Suprapubic skin (tissue), 4 donors: ENCODE data around the gene SULT1C4.

Experiments
- POLR2A ChIP-seq, 2 donors: fragments of 450-650 bp; IDR thresholded peaks; one replicate each; pipeline ENCODE4 v1.6.1; 2017; ENCODE audit warnings: antibody characterized with exemption in 2 of 2, mild to moderate bottlenecking in 2 of 2, moderate library complexity in 2 of 2
- POLR2AphosphoS5 ChIP-seq, 3 donors: sonication (generic); formaldehyde crosslinking; IDR thresholded peaks; one replicate each; pipeline ENCODE4 v1.6.1; 2017; ENCODE audit warnings: antibody characterized with exemption in 3 of 3
- TF ChIP-seq, protein P1 (sequence below), 2 donors: fragments of 200-600 bp in 1 of 2; fragments of 450-650 bp in 1 of 2; sonication (generic) in 1 of 2; IDR thresholded peaks; one replicate each; pipeline ENCODE4 v1.5.1; 2016 to 2019; ENCODE audit warnings: antibody characterized with exemption in 2 of 2, mild to moderate bottlenecking in 1 of 2, moderate library complexity in 1 of 2

- TF ChIP-seq, protein P1, sequence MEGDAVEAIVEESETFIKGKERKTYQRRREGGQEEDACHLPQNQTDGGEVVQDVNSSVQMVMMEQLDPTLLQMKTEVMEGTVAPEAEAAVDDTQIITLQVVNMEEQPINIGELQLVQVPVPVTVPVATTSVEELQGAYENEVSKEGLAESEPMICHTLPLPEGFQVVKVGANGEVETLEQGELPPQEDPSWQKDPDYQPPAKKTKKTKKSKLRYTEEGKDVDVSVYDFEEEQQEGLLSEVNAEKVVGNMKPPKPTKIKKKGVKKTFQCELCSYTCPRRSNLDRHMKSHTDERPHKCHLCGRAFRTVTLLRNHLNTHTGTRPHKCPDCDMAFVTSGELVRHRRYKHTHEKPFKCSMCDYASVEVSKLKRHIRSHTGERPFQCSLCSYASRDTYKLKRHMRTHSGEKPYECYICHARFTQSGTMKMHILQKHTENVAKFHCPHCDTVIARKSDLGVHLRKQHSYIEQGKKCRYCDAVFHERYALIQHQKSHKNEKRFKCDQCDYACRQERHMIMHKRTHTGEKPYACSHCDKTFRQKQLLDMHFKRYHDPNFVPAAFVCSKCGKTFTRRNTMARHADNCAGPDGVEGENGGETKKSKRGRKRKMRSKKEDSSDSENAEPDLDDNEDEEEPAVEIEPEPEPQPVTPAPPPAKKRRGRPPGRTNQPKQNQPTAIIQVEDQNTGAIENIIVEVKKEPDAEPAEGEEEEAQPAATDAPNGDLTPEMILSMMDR (IDR thresholded peaks at IDR 0.05): no peak
- TF ChIP-seq POLR2AphosphoS5 (IDR thresholded peaks at IDR 0.05): no peak
- TF ChIP-seq POLR2A (IDR thresholded peaks at IDR 0.05): no peak
Measured at GRCh38 chr2:108407864-108408729, 30.3 kb downstream of the SULT1C4 start.
